Measurements from ENCODE around the gene ALKAL2. TPM values are rescaled to one million over a fixed set of nuclear protein-coding genes. Genes with fewer than 3 reads are reported as not detected.
"Not testable (repeated sequence)": the region's sequence is repeated elsewhere in the genome, so short reads cannot be mapped to it uniquely, and the experiment has no call there.

The ALKAL2 gene, protein sequence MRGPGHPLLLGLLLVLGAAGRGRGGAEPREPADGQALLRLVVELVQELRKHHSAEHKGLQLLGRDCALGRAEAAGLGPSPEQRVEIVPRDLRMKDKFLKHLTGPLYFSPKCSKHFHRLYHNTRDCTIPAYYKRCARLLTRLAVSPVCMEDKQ
- 1 to 10 TPM in 1 of 2 donors, under 1 TPM in 1; 0.72 to 3.3 TPM for total RNA-seq

GRCh38 chr2:287911-288757 is at the start of gene ALKAL2:
Gene ALKAL2 (minus strand): TSS chr2:288091. CDS start chr2:287835, 256 bp downstream.
- no peak for TF ChIP-seq CTCF (IDR thresholded peaks at IDR 0.05)
- Histone ChIP-seq H3K27me3 (peaks cover 34% of the 10 kb centered on the region), H3K4me3 (peak within 1 kb of the TSS; percentile 39), H3K9me3 (no peaks in the 10 kb centered on the region), H3K4me1 (peaks cover 11% of the 10 kb centered on the region), H3K36me3 (no peaks in the 10 kb centered on the region), H3K9ac (ENCODE audit: low read depth in 2 of 2, low read length in 2 of 2) (peak within 1 kb of the TSS in 1 of 2 donors; percentile 35), H3K27ac (no peak within 1 kb of the TSS)
- no peak for DNase-seq
- intact Hi-C loops (cut with DNase I), result no loop called here

DNA sequence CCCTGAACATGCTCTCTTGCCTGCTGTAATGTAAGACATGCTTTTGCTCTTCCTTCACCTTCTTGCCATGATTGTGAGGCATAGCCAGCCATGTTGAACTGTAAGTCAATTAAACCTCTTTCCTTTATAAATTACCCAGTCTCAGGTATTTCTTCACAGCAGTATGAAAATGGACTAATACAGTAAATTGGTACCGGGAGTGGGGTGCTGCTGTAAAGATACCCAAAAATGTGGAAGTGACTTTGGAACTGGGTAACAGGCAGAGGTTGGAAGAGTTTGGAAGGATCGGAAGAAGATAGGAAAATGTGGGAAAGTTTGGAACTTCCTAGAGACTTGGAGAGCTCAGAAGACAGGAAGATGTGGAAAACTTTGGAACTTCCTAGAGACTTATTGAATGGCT is 49.1 kb upstream of the ALKAL2 start:
- H3K27me3 ChIP-seq; H3K4me3 ChIP-seq; H3K9me3 ChIP-seq; DNase-seq; H3K9ac ChIP-seq (ENCODE audit: low read depth in 2 of 2, low read length in 2 of 2); intact Hi-C loops (cut with DNase I); H3K36me3 ChIP-seq; H3K27ac ChIP-seq; H3K4me1 ChIP-seq: not testable (repeated sequence)

DNA sequence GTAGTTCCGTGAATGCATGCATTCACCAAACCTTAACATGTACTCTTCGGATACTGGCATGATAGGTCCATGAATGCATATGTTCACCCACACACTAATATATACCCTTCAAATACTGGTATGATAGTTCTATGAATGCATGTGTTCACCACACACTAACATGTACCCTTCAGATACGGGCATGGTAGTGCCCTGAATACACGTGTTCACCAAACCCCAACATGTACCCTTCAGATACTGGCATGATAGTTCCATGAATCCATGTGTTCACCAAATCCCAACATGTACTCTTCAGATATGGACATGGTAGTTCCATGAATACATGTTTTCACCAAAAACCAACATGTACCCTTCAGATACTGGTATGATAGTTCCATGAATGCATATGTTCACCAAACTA is 48.5 kb upstream of the ALKAL2 start:
- no peak for TF ChIP-seq CTCF (IDR thresholded peaks at IDR 0.05)
- no peaks in the 10 kb centered on the region for H3K4me1 ChIP-seq
- no peaks in the 10 kb centered on the region for H3K9me3 ChIP-seq
- intact Hi-C loops (cut with DNase I), result no loop called here
- no peak overlapping the region for H3K27ac ChIP-seq
- no peak for DNase-seq
- no peaks in the 10 kb centered on the region for H3K36me3 ChIP-seq
- H3K4me3 ChIP-seq, result no peak overlapping the region
- no peaks in the 10 kb centered on the region for H3K27me3 ChIP-seq
- no peak overlapping the region for H3K9ac ChIP-seq (ENCODE audit: low read depth in 2 of 2, low read length in 2 of 2)

DNA sequence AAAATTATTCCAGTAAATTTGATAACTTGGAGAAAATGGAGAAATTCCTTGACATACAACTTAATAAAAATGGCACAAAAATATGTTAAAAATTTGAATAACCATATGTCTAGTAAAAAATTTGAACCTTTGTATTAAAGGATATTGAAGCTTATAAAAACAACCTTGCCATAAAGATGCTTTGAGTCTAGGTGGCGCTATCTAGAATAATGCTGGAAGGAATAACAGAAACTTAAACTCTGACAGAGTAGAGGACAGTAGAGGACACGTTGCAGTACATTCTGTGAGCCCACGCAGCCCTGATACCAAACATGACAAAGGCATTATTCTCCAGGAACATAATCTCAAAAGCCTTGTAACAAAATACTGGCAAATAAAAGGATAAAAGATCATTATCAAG is 44.7 kb upstream of the ALKAL2 start:
- no peak overlapping the region for H3K27ac ChIP-seq
- no peaks in the 10 kb centered on the region for H3K36me3 ChIP-seq
- no peak for DNase-seq
- H3K4me3 ChIP-seq, result no peak overlapping the region
- intact Hi-C loops (cut with DNase I), result no loop called here
- no peaks in the 10 kb centered on the region for H3K9me3 ChIP-seq
- TF ChIP-seq CTCF (IDR thresholded peaks at IDR 0.05), result no peak
- H3K4me1 ChIP-seq, result no peaks in the 10 kb centered on the region
- H3K9ac ChIP-seq (ENCODE audit: low read depth in 2 of 2, low read length in 2 of 2), result no peak overlapping the region
- H3K27me3 ChIP-seq, result no peaks in the 10 kb centered on the region

DNA sequence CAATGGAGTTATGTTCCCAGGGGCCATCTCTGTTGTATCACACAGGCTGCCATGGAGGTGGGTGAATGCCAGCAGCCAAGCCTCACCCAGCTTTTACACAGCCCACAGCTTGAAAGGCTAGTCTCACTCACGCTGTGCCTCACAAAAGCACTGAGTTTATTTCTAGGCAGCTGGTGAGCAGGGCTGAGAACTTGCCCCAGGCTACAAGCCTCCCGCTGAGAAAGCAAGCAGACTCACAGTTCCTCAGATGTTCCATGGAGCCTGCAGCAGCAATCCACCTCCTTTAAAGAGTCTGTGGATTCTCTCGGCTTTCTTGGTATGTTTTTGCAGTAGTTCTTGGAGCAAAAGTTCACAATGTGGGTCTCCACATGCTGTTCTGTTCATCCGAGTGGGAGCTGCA is 40.9 kb upstream of the ALKAL2 start:
- intact Hi-C loops (cut with DNase I), result no loop called here
- Histone ChIP-seq H3K27me3 (no peaks in the 10 kb centered on the region), H3K4me1 (no peaks in the 10 kb centered on the region)

More for the DNA sequence above, 40.9 kb upstream of the ALKAL2 start:
- DNase-seq, result no peak
- H3K4me3 ChIP-seq, result no peak overlapping the region
- no peaks in the 10 kb centered on the region for H3K9me3 ChIP-seq
- H3K9ac ChIP-seq (ENCODE audit: low read depth in 2 of 2, low read length in 2 of 2), result no peak overlapping the region
- no peak overlapping the region for H3K27ac ChIP-seq
- no peak for TF ChIP-seq CTCF (IDR thresholded peaks at IDR 0.05)
- H3K36me3 ChIP-seq, result no peaks in the 10 kb centered on the region
